ENCODE measurements around the gene GALNTL6. TPM values are rescaled to one million over a fixed set of nuclear protein-coding genes. Genes with fewer than 3 reads are reported as not detected.

The GALNTL6 gene
- total RNA-seq, 1 experiment from 2014 or later, result not detected

- intact Hi-C loops (cut with micrococcal nuclease), result no loop called here
- TF ChIP-seq ELF1 (IDR thresholded peaks at IDR 0.05; ENCODE audit: borderline replicate concordance, low read depth) (no peak), SRF (IDR thresholded peaks at IDR 0.05; ENCODE audit: low read depth) (no peak), YY1 (IDR thresholded peaks at IDR 0.05; ENCODE audit: extremely low read depth, insufficient replicate concordance, low read depth, low read length) (no peak), EZH2 (IDR thresholded peaks at IDR 0.05) (no peak), JUND (IDR thresholded peaks at IDR 0.05) (no peak)
- TF ChIP-seq, protein P1, sequence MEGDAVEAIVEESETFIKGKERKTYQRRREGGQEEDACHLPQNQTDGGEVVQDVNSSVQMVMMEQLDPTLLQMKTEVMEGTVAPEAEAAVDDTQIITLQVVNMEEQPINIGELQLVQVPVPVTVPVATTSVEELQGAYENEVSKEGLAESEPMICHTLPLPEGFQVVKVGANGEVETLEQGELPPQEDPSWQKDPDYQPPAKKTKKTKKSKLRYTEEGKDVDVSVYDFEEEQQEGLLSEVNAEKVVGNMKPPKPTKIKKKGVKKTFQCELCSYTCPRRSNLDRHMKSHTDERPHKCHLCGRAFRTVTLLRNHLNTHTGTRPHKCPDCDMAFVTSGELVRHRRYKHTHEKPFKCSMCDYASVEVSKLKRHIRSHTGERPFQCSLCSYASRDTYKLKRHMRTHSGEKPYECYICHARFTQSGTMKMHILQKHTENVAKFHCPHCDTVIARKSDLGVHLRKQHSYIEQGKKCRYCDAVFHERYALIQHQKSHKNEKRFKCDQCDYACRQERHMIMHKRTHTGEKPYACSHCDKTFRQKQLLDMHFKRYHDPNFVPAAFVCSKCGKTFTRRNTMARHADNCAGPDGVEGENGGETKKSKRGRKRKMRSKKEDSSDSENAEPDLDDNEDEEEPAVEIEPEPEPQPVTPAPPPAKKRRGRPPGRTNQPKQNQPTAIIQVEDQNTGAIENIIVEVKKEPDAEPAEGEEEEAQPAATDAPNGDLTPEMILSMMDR (IDR thresholded peaks at IDR 0.05 in 2 of 3, conservative IDR thresholded peaks at IDR 0.05 in 1 of 3; ENCODE audit: borderline replicate concordance in 1 of 3, insufficient read depth in 1 of 3, low read depth in 2 of 3, low read length in 2 of 3), result no peak
- H3K27ac ChIP-seq (ENCODE audit: low read depth, low read length), result no peak overlapping the region
- H3K4me2 ChIP-seq (ENCODE audit: low read length), result no peak overlapping the region
- no peaks in the 10 kb centered on the region for H3K36me3 ChIP-seq (ENCODE audit: control insufficient read depth in 1 of 2, insufficient read depth in 2 of 2, low read length in 2 of 2)
- no peak for DNase-seq (ENCODE audit: low read depth, low spot score)
- H3K9me2 ChIP-seq (ENCODE audit: insufficient read depth), result no peaks in the 10 kb centered on the region
- H3K27me3 ChIP-seq (ENCODE audit: insufficient read depth, low read length), result no peaks in the 10 kb centered on the region
- no peaks in the 10 kb centered on the region for H3K79me2 ChIP-seq (ENCODE audit: insufficient read depth, low read length)
- H3K4me1 ChIP-seq (ENCODE audit: control insufficient read depth in 1 of 2, insufficient read depth in 2 of 2, low read length in 2 of 2), result no peaks in the 10 kb centered on the region
- no peak for ATAC-seq
- no peaks in the 10 kb centered on the region for H3K9me3 ChIP-seq (ENCODE audit: control insufficient read depth in 1 of 2, insufficient read depth in 1 of 2, low read depth in 1 of 2, low read length in 2 of 2)
- no peak overlapping the region for H3K9ac ChIP-seq (ENCODE audit: low read length)
- BruUV-seq (replicated peaks), result no TSS peak
- no peak overlapping the region for H3K4me3 ChIP-seq (replicated peaks in 1 of 2; ENCODE audit: low read depth in 1 of 2, low read length in 2 of 2)
- H2AFZ ChIP-seq (ENCODE audit: low read depth, low read length, poor library complexity, severe bottlenecking), result no peak overlapping the region
- ChIA-PET CTCF (no interaction called here), POLR2A (no interaction called here), RAD21 (ENCODE audit: low non-redundant PET in 1 of 2, low total read pairs in 2 of 2, uncharacterized antibody in 2 of 2, unreplicated experiment in 2 of 2) (no interaction called here)
- H4K20me1 ChIP-seq (ENCODE audit: insufficient read depth), result no peaks in the 10 kb centered on the region
Observed at GRCh38 chr4:171929477-171929876, 116.3 kb downstream of the GALNTL6 start.

- Histone ChIP-seq H4K20me1 (ENCODE audit: insufficient read depth) (no peaks in the 10 kb centered on the region), H3K4me2 (ENCODE audit: low read length) (no peak overlapping the region), H3K79me2 (ENCODE audit: insufficient read depth, low read length) (no peaks in the 10 kb centered on the region), H3K27ac (ENCODE audit: low read depth, low read length) (no peak overlapping the region), H3K4me1 (ENCODE audit: control insufficient read depth in 1 of 2, insufficient read depth in 2 of 2, low read length in 2 of 2) (no peaks in the 10 kb centered on the region), H3K9me2 (ENCODE audit: insufficient read depth) (no peaks in the 10 kb centered on the region), H3K9me3 (ENCODE audit: control insufficient read depth in 1 of 2, insufficient read depth in 1 of 2, low read depth in 1 of 2, low read length in 2 of 2) (no peaks in the 10 kb centered on the region), H2AFZ (ENCODE audit: low read depth, low read length, poor library complexity, severe bottlenecking) (no peak overlapping the region), H3K4me3 (replicated peaks in 1 of 2; ENCODE audit: low read depth in 1 of 2, low read length in 2 of 2) (no peak overlapping the region), H3K36me3 (ENCODE audit: control insufficient read depth in 1 of 2, insufficient read depth in 2 of 2, low read length in 2 of 2) (no peaks in the 10 kb centered on the region), H3K9ac (ENCODE audit: low read length) (no peak overlapping the region), H3K27me3 (ENCODE audit: insufficient read depth, low read length) (no peaks in the 10 kb centered on the region)
- ChIA-PET RAD21 (ENCODE audit: low non-redundant PET in 1 of 2, low total read pairs in 2 of 2, uncharacterized antibody in 2 of 2, unreplicated experiment in 2 of 2) (no interaction called here), POLR2A (no interaction called here), CTCF (no interaction called here)
- intact Hi-C loops (cut with micrococcal nuclease), result no loop called here
- no peak for TF ChIP-seq ATF3 (IDR thresholded peaks at IDR 0.05)
- TF ChIP-seq YY1 (IDR thresholded peaks at IDR 0.05; ENCODE audit: extremely low read depth, insufficient replicate concordance, low read depth, low read length), result no peak
- TF ChIP-seq TCF7L2 (IDR thresholded peaks at IDR 0.05; ENCODE audit: borderline replicate concordance, extremely low read depth, insufficient read depth, insufficient read length), result no peak
- TF ChIP-seq EZH2phosphoT487 (IDR thresholded peaks at IDR 0.05; ENCODE audit: borderline replicate concordance), result no peak
- TF ChIP-seq, protein P2, sequence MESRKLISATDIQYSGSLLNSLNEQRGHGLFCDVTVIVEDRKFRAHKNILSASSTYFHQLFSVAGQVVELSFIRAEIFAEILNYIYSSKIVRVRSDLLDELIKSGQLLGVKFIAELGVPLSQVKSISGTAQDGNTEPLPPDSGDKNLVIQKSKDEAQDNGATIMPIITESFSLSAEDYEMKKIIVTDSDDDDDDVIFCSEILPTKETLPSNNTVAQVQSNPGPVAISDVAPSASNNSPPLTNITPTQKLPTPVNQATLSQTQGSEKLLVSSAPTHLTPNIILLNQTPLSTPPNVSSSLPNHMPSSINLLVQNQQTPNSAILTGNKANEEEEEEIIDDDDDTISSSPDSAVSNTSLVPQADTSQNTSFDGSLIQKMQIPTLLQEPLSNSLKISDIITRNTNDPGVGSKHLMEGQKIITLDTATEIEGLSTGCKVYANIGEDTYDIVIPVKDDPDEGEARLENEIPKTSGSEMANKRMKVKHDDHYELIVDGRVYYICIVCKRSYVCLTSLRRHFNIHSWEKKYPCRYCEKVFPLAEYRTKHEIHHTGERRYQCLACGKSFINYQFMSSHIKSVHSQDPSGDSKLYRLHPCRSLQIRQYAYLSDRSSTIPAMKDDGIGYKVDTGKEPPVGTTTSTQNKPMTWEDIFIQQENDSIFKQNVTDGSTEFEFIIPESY (IDR thresholded peaks at IDR 0.05; ENCODE audit: extremely low read depth, insufficient replicate concordance, low read length), result no peak
- TF ChIP-seq FOSL1 (IDR thresholded peaks at IDR 0.05; ENCODE audit: low read depth), result no peak
- no peak for TF ChIP-seq CEBPB (IDR thresholded peaks at IDR 0.05; ENCODE audit: low read depth)
- no TSS peak for BruUV-seq (replicated peaks)
- DNase-seq (ENCODE audit: low read depth, low spot score) (no peak), ATAC-seq (no peak)
Observed at GRCh38 chr4:171929907-171930306, 116.7 kb downstream of the GALNTL6 start.
